Measurements from ENCODE around the gene GRIN1. TPM values are rescaled to one million over a fixed set of nuclear protein-coding genes. Genes with fewer than 3 reads are reported as not detected.

GRIN1 gene
- total and polyA plus RNA-seq, 10 of the 15 experiments (the other 5 are each of a cell fraction or from before 2014, with no cell fraction given), result 0.05 to 0.10 (median 0.06) TPM; not detected in 6

DNA sequence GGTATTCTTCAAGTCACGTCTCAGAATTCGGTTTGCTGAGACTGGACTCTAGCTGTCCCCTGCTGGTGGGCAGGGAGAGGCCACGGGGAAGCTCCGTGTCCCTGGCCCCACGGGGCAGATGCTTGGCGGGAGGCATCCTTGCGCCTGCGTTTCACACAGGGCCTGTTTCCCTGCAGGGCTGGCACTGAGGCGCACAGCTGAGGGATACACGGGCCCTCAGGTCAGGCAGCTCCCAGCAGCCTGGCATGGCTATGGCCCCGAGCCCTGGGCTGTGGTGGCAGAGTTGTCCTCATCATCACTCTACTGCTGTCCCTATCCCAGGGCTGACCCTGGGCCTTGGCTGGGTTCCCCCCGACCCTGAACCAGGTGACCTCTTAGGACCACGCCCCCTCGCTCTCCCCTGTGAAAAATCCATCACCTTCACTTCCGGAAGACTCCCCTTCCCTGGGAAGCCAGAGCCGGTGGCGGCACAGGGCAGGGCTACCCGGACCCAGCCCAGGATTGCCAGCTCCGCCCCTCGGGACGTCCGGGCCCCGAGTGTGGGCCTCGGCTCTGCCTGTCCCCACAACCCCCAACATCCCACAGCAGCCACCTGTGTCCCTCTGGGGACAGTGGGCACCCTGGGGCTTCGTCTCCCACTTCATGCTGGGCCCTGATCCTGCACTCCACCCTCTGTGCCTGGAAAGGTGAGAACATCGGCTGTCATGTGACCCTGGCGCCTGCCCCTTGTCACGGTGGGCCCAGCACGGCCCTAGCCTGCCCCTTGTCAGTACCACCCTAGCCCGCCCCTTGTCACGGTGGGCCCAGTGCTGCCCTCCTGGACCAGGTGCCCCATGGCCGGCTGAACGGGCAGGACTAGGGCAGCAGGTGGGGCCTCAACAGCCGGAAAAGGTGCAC, 29.5 kb upstream of the GRIN1 start:
- Histone ChIP-seq H3K4me2 (ENCODE audit: control insufficient read depth, insufficient read depth) (no peak overlapping the region), H3K9ac (ENCODE audit: control insufficient read depth, insufficient read depth, low read length) (no peak overlapping the region), H3K36me3 (ENCODE audit: control insufficient read depth in 2 of 2, insufficient read depth in 2 of 2, low read length in 1 of 2) (peaks cover 7 to 51% of the 10 kb centered on the region in 2 experiments), H3K9me3 (replicated peaks; ENCODE audit: control insufficient read depth, insufficient read depth, low read length) (no peaks in the 10 kb centered on the region), H3K4me3 (no peak overlapping the region), H4K20me1 (ENCODE audit: control insufficient read depth, insufficient read depth) (no peaks in the 10 kb centered on the region; the same call in 1 of the 2 replicates), H3K27ac (ENCODE audit: control insufficient read depth, insufficient read depth) (no peak overlapping the region), H3K4me1 (ENCODE audit: control insufficient read depth, insufficient read depth, low read length) (no peaks in the 10 kb centered on the region), H3K79me2 (ENCODE audit: control insufficient read depth, insufficient read depth, low read length) (peaks cover 2% of the 10 kb centered on the region), H2AFZ (ENCODE audit: control insufficient read depth, low read depth, low read length) (no peak overlapping the region), H3K27me3 (replicated peaks in 1 of 2; ENCODE audit: control insufficient read depth in 2 of 2, insufficient read depth in 2 of 2, low read length in 1 of 2) (no peaks in the 10 kb centered on the region)
- ATAC-seq (no peak), FAIRE-seq (no peak), DNase-seq (ENCODE audit: low read depth, low spot score) (no peak)
- intact Hi-C loops (cut with micrococcal nuclease; ENCODE audit: unreplicated experiment), result no loop called here
- BruUV-seq (replicated peaks), result no TSS peak
- POLR2A ChIA-PET, result interaction anchor here (1.1 kb wide), 1 partner anchor 14 kb away, joined by 4 read pairs; no protein-coding TSS in a partner anchor
- SMC1A ChIA-PET (ENCODE audit: uncharacterized antibody, unreplicated experiment), result no interaction called here
- 83% methylated on average over 34 of the region's 34 CpGs for WGBS (ENCODE audit: insufficient coverage, insufficient replicate concordance, low lambda C conversion rate, missing lambda C conversion rate)
- CTCF ChIA-PET, result interaction anchor here (1.1 kb wide), 1 partner anchor 41 kb away, joined by 3 read pairs; no protein-coding TSS in a partner anchor
- TF ChIP-seq CBX3 (IDR thresholded peaks at IDR 0.05; ENCODE audit: borderline replicate concordance, low read depth) (no peak), RUNX3 (IDR thresholded peaks at IDR 0.05; ENCODE audit: low read length) (no peak), SREBF1 (IDR thresholded peaks at IDR 0.05; ENCODE audit: low read length) (no peak), ASH2L (IDR thresholded peaks at IDR 0.05; ENCODE audit: borderline replicate concordance, low read depth) (no peak), E4F1 (IDR thresholded peaks at IDR 0.05; ENCODE audit: borderline replicate concordance, partially characterized antibody) (no peak), POLR2A (IDR thresholded peaks at IDR 0.05; ENCODE audit: low read depth, low read length) (peak; percentile 56; the same call in 1 of the 2 replicates), POLR2AphosphoS5 (IDR thresholded peaks at IDR 0.05; ENCODE audit: low read length) (peak; percentile 31; the same call in 1 of the 2 replicates), SMC3 (IDR thresholded peaks at IDR 0.05; ENCODE audit: borderline replicate concordance, low read length) (no peak), BMI1 (IDR thresholded peaks at IDR 0.05; ENCODE audit: borderline replicate concordance) (no peak), ZNF622 (IDR thresholded peaks at IDR 0.05) (no peak)
- in situ Hi-C loops (cut with MboI), result no loop called here
- RAD21 ChIA-PET (ENCODE audit: unreplicated experiment), result interaction anchor here (0.5 kb wide), 1 partner anchor 9 kb away, joined by 3 read pairs; no protein-coding TSS in a partner anchor
